Dermis microvascular lymphatic vessel endothelial cell (primary cell): ENCODE results near the gene SF3B6. TPM values are rescaled to one million over a fixed set of nuclear protein-coding genes. Genes with fewer than 3 reads are reported as not detected.

Experiments
- DNase-seq, 2 donors: peaks; one replicate each; pipeline versions ENCODE4 v3.0.0 to v3.0.0-alpha.2; 2010; ENCODE audit warnings: low read depth in 2 of 2
- total RNA-seq: library from RNA; depleted of rRNA; stranded (reverse); fragments of >200 nt; gene quantifications from 2 replicates; pipeline ENCODE4 v1.2.1, GENCODE V29; 2014

SF3B6 gene
- total RNA-seq, 1 donor from 2014 or later = 139 TPM

DNA sequence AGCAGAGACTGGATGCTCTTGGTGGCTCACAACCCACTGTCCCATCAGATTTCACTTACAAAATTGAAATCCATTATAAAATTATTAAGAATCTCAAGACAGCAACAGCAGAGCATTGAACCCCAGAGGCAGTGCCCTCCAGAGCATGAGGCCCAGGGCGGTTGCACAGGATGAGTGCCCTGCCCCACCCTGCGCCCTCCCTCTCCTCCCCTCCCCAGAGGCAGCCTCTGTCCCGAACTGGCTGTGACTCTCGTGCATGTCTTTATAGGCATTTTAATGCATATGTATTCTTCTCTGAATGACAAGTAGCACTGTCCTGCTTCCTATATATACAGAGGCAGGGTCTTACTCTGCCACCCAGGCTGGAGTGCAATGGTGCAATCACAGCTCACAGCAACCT is 55.9 kb downstream of the SF3B6 start:
- no peak for DNase-seq

DNA sequence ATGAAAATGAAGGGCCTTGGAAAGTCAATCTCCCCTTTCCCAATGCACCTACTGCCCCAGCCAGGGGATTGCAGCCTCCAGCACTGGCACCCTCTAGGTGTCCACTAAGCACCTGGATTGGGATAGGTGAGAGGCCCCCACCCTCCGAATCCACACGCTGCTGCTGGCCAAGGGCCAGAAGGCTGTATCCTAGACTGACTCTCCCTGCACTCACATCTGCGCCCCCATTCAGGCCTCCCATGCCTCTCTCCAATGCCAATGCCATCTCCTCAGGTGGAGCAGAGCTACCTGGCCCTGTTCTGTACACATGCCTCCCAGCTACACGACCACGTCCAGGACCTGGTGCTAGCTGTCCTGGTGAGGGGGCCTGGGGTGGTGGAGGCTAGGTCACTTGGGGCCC is 56.4 kb downstream of the SF3B6 start:
- no peak for DNase-seq

DNA sequence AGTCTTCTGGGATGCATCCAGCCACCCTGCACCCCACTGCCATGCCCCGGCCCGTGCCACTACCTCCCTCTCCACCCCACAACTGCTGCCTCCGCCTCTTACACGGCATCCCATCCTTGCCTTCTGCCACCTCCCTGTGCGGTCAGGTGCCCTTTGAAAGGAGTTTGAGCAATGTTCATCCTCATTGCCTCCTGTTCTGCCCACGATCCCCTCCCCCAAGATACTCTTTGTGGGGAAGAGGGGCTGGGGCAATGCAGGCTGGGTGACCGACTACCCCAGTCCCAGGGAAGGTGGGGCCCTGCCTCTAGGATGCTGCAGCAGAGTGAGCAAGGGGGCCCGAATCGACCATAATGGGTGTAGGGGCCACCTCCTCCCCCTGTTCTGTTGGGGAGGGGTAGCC is 57.9 kb downstream of the SF3B6 start:
- DNase-seq = no peak

- DNase-seq = no peak
These were observed 58.4 kb downstream of the SF3B6 start for GRCh38 chr2:24017711-24018110.

Other genes starting within 250 kb of the SF3B6 start
- 9.2 and 10.5 TPM in 2 replicates for gene ATAD2B, start 149.2 kb downstream of the SF3B6 start, total RNA-seq
- gene UBXN2A, start 135.9 kb downstream of the SF3B6 start, total RNA-seq = 8.3 and 8.5 TPM in 2 replicates
- gene MFSD2B, start 66.2 kb downstream of the SF3B6 start, total RNA-seq = under 0.01 and 0.26 TPM in 2 replicates
- 8.2 and 8.7 TPM in 2 replicates for gene WDCP, start 28.9 kb downstream of the SF3B6 start, total RNA-seq
- gene FKBP1B, start 26.6 kb downstream of the SF3B6 start, total RNA-seq = 7.7 and 8.0 TPM in 2 replicates
- gene TP53I3, start 8.5 kb upstream of the SF3B6 start, total RNA-seq = 42.1 and 55.3 TPM in 2 replicates
- 0.26 and 0.51 TPM in 2 replicates for gene PFN4, start 47.0 kb upstream of the SF3B6 start, total RNA-seq
- 3.0 and 3.8 TPM in 2 replicates for gene FAM228B, start 47.1 kb upstream of the SF3B6 start, total RNA-seq
- gene FAM228A, start 98.7 kb upstream of the SF3B6 start, total RNA-seq = 0.13 TPM in 2 replicates